HepG2 (cell line): ENCODE results near the gene TOX2. TPM values are rescaled to one million over a fixed set of nuclear protein-coding genes. Genes with fewer than 3 reads are reported as not detected.

Source experiments
- DNMT1 ChIP-seq: sonication (generic); formaldehyde crosslinking; IDR thresholded peaks from 2 replicates; pipeline ENCODE4 v1.5.1; 2020; ENCODE audit warnings: mild to moderate bottlenecking, missing genetic modification reagents
- FOXK1 ChIP-seq: sonication (generic); formaldehyde crosslinking; IDR thresholded peaks from 2 replicates; pipeline ENCODE4 v1.4.0; 2020; ENCODE audit warnings: low read depth, missing genetic modification reagents, borderline replicate concordance
- MAFF ChIP-seq: IDR thresholded peaks from 2 replicates; pipeline ENCODE4 v1.6.1; 2011; ENCODE audit warnings: low read depth, low read length, improper control_type of control experiment
- RAD51 ChIP-seq: fragments of 450-650 bp; IDR thresholded peaks from 2 replicates; pipeline ENCODE4 v1.6.1; 2016; ENCODE audit warnings: borderline replicate concordance
- SNRNP70 ChIP-seq: fragments of 200-400 bp; formaldehyde crosslinking; IDR thresholded peaks from 2 replicates; pipeline ENCODE4 v1.6.1; 2017; ENCODE audit warnings: mild to moderate bottlenecking, low read depth, low read length, moderate library complexity
- SRSF1 ChIP-seq: fragments of 200-400 bp; formaldehyde crosslinking; optimal IDR thresholded peaks from 2 replicates; pipeline ENCODE3; 2017; ENCODE audit warnings: mild to moderate bottlenecking, low read depth, low read length, moderate library complexity
- ZC3H4 ChIP-seq: sonication (generic); formaldehyde crosslinking; IDR thresholded peaks from 2 replicates; pipeline ENCODE4 v1.4.0; 2020; ENCODE audit warnings: missing genetic modification reagents, borderline replicate concordance
- ZNF776 ChIP-seq: sonication (generic); formaldehyde crosslinking; IDR thresholded peaks from 2 replicates; pipeline ENCODE4 v1.4.0; 2020; ENCODE audit warnings: mild to moderate bottlenecking, missing genetic modification reagents
- polyA plus RNA-seq, 8 experiments: library from polyadenylated mRNA; depleted of rRNA in 3 of 8; stranded (reverse) in 7 of 8; unstranded in 1 of 8; fragments of >200 nt; fragmentation: Illumina TruSeq in 4 of 8; extraction: Trizol in 4 of 8; gene quantifications; 2 replicates each; pipeline versions ENCODE4 v1.2.1 to v1.2.3, GENCODE V29; 2011 to 2016; ENCODE audit warnings: low read depth in 4 of 8, missing spikeins in 1 of 8, mixed read lengths in 1 of 8; ENCODE audit not compliant: insufficient read depth in 1 of 8
- total RNA-seq, 5 experiments: library from RNA; depleted of rRNA; stranded (reverse); fragments of >200 nt; fragmentation: Illumina TruSeq; extraction: Trizol; gene quantifications; 2 replicates each; pipeline ENCODE4 v1.2.3, GENCODE V29; 2016; ENCODE audit warnings: low read depth in 1 of 5
- TF ChIP-seq, protein P1 (sequence below): sonication (generic); formaldehyde crosslinking; IDR thresholded peaks from 2 replicates; pipeline ENCODE4 v1.5.1; 2020; ENCODE audit warnings: mild to moderate bottlenecking, missing genetic modification reagents, borderline replicate concordance
- TF ChIP-seq, protein P2 (sequence below): IDR thresholded peaks from 2 replicates; pipeline ENCODE4 v1.6.1; 2016; ENCODE audit warnings: mild to moderate bottlenecking, missing biosample characterization, missing genetic modification reagents
- TF ChIP-seq, protein P3 (sequence below): sonication (generic); formaldehyde crosslinking; IDR thresholded peaks from 2 replicates; pipeline ENCODE4 v1.5.1; 2020; ENCODE audit warnings: mild to moderate bottlenecking, moderate library complexity, missing genetic modification reagents

Gene TOX2
- total and polyA plus RNA-seq, 2 of the 13 experiments (the other 11 are each of a cell fraction or from before 2014, with no cell fraction given) = not detected

DNA sequence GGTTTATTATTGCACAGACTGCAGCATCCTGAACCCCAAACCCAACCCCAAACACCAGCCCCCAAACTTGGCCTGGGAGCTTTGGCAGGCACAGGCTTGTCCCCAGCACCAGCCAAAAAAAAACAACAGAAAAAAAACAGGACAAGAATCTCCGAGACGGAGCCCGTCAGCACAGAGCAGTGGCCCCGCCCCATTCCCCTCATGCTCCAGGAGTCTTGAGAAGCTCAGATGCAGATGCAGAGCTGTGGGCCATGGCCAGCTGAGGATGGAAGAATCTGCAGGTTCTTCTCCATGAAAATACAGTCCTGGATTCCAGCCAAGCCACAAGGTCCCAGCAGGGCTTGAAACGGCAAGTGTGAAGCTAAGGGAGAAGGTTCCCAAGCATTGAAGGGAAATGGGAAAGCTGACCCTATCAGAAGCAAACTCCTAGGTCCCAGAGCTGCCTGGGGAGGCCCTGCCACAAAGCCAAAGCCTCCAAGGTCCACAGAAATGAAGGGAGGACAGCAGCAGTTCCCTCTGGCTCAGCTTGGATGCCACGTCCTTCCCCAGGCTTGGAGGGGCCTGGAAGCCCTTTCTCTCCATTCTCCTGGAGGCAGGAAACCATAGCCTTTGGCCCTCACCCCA lies 197.2 kb downstream of the TOX2 start (continued):
- TF ChIP-seq, protein P1, sequence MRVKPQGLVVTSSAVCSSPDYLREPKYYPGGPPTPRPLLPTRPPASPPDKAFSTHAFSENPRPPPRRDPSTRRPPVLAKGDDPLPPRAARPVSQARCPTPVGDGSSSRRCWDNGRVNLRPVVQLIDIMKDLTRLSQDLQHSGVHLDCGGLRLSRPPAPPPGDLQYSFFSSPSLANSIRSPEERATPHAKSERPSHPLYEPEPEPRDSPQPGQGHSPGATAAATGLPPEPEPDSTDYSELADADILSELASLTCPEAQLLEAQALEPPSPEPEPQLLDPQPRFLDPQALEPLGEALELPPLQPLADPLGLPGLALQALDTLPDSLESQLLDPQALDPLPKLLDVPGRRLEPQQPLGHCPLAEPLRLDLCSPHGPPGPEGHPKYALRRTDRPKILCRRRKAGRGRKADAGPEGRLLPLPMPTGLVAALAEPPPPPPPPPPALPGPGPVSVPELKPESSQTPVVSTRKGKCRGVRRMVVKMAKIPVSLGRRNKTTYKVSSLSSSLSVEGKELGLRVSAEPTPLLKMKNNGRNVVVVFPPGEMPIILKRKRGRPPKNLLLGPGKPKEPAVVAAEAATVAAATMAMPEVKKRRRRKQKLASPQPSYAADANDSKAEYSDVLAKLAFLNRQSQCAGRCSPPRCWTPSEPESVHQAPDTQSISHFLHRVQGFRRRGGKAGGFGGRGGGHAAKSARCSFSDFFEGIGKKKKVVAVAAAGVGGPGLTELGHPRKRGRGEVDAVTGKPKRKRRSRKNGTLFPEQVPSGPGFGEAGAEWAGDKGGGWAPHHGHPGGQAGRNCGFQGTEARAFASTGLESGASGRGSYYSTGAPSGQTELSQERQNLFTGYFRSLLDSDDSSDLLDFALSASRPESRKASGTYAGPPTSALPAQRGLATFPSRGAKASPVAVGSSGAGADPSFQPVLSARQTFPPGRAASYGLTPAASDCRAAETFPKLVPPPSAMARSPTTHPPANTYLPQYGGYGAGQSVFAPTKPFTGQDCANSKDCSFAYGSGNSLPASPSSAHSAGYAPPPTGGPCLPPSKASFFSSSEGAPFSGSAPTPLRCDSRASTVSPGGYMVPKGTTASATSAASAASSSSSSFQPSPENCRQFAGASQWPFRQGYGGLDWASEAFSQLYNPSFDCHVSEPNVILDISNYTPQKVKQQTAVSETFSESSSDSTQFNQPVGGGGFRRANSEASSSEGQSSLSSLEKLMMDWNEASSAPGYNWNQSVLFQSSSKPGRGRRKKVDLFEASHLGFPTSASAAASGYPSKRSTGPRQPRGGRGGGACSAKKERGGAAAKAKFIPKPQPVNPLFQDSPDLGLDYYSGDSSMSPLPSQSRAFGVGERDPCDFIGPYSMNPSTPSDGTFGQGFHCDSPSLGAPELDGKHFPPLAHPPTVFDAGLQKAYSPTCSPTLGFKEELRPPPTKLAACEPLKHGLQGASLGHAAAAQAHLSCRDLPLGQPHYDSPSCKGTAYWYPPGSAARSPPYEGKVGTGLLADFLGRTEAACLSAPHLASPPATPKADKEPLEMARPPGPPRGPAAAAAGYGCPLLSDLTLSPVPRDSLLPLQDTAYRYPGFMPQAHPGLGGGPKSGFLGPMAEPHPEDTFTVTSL (CRISPR knock-in tag) = no peak
- TF ChIP-seq ZC3H4 (no peak), FOXK1 (CRISPR knock-in tag) (no peak), RAD51 (no peak), SRSF1 (no peak), DNMT1 (CRISPR knock-in tag) (no peak), ZNF776 (CRISPR knock-in tag) (no peak), SNRNP70 (no peak), MAFF (no peak)
- TF ChIP-seq, protein P2, sequence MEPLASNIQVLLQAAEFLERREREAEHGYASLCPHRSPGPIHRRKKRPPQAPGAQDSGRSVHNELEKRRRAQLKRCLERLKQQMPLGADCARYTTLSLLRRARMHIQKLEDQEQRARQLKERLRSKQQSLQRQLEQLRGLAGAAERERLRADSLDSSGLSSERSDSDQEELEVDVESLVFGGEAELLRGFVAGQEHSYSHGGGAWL (CRISPR knock-in tag) = no peak
- TF ChIP-seq, protein P3, sequence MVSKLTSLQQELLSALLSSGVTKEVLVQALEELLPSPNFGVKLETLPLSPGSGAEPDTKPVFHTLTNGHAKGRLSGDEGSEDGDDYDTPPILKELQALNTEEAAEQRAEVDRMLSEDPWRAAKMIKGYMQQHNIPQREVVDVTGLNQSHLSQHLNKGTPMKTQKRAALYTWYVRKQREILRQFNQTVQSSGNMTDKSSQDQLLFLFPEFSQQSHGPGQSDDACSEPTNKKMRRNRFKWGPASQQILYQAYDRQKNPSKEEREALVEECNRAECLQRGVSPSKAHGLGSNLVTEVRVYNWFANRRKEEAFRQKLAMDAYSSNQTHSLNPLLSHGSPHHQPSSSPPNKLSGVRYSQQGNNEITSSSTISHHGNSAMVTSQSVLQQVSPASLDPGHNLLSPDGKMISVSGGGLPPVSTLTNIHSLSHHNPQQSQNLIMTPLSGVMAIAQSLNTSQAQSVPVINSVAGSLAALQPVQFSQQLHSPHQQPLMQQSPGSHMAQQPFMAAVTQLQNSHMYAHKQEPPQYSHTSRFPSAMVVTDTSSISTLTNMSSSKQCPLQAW (CRISPR knock-in tag) = no peak
